ENCODE results near the gene ADORA1. TPM values are rescaled to one million over a fixed set of nuclear protein-coding genes. Genes with fewer than 3 reads are reported as not detected.

The ADORA1 gene
- polyA plus RNA-seq, 1 of the 3 experiments (the other 2 are of a cell fraction): 4.8 TPM

- 65% methylated on average over 6 of the region's 6 CpGs for WGBS (ENCODE audit: low lambda C conversion rate)
- H2AFZ ChIP-seq (ENCODE audit: low read depth): no peak overlapping the region
- no peaks in the 10 kb centered on the region for H3K79me2 ChIP-seq (ENCODE audit: insufficient read depth)
- no peaks in the 10 kb centered on the region; a peak in 1 of 4 replicates for H3K4me1 ChIP-seq (ENCODE audit: control insufficient read depth in 1 of 2, insufficient read depth in 2 of 2, low read depth in 1 of 2, low read length in 1 of 2)
- no peak for DNase-seq
- no peaks in the 10 kb centered on the region for H3F3A ChIP-seq (replicated peaks; ENCODE audit: insufficient read depth)
- no peaks in the 10 kb centered on the region for H4K20me1 ChIP-seq (ENCODE audit: insufficient read depth)
- H3K4me3 ChIP-seq (ENCODE audit: low read depth in 2 of 2, low read length in 1 of 2): no peak overlapping the region
- H3K9me3 ChIP-seq: no peaks in the 10 kb centered on the region
- CTCF ChIA-PET: interaction anchor here (1.2 to 2.2 kb wide), 2 partner anchors 55 to 122 kb away, joined by 3 to 5 read pairs; no protein-coding TSS in a partner anchor
- no peak overlapping the region for H3K27ac ChIP-seq (ENCODE audit: low read depth in 2 of 2, low read length in 1 of 2)
- POLR2A ChIA-PET: no interaction called here
- no peaks in the 10 kb centered on the region for H3K36me3 ChIP-seq (replicated peaks in 1 of 2; ENCODE audit: control insufficient read depth in 1 of 2, insufficient read depth in 2 of 2, low read length in 1 of 2)
- no peak overlapping the region for H3K9ac ChIP-seq
- TF ChIP-seq, protein P1, sequence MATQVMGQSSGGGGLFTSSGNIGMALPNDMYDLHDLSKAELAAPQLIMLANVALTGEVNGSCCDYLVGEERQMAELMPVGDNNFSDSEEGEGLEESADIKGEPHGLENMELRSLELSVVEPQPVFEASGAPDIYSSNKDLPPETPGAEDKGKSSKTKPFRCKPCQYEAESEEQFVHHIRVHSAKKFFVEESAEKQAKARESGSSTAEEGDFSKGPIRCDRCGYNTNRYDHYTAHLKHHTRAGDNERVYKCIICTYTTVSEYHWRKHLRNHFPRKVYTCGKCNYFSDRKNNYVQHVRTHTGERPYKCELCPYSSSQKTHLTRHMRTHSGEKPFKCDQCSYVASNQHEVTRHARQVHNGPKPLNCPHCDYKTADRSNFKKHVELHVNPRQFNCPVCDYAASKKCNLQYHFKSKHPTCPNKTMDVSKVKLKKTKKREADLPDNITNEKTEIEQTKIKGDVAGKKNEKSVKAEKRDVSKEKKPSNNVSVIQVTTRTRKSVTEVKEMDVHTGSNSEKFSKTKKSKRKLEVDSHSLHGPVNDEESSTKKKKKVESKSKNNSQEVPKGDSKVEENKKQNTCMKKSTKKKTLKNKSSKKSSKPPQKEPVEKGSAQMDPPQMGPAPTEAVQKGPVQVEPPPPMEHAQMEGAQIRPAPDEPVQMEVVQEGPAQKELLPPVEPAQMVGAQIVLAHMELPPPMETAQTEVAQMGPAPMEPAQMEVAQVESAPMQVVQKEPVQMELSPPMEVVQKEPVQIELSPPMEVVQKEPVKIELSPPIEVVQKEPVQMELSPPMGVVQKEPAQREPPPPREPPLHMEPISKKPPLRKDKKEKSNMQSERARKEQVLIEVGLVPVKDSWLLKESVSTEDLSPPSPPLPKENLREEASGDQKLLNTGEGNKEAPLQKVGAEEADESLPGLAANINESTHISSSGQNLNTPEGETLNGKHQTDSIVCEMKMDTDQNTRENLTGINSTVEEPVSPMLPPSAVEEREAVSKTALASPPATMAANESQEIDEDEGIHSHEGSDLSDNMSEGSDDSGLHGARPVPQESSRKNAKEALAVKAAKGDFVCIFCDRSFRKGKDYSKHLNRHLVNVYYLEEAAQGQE (IDR thresholded peaks at IDR 0.05; ENCODE audit: low read depth, low read length): no peak
- no peak for TF ChIP-seq RFX5 (IDR thresholded peaks at IDR 0.05; ENCODE audit: low read length)
- TF ChIP-seq NRF1 (IDR thresholded peaks at IDR 0.05; ENCODE audit: low read depth, low read length): no peak
- TF ChIP-seq FOSL2 (IDR thresholded peaks at IDR 0.05; ENCODE audit: borderline replicate concordance, low read depth): no peak
- no peak for TF ChIP-seq IRF3 (IDR thresholded peaks at IDR 0.05; ENCODE audit: low read depth, low read length)
- TF ChIP-seq SIN3A (IDR thresholded peaks at IDR 0.05; ENCODE audit: borderline replicate concordance, low read depth, low read length): no peak
- TF ChIP-seq SMC3 (IDR thresholded peaks at IDR 0.05; ENCODE audit: low read depth, low read length): no peak
- TF ChIP-seq FOXM1 (IDR thresholded peaks at IDR 0.05; ENCODE audit: low read depth): no peak
- no peak for TF ChIP-seq TAF1 (IDR thresholded peaks at IDR 0.05; ENCODE audit: borderline replicate concordance, low read depth, low read length)
- no peaks in the 10 kb centered on the region for H3K27me3 ChIP-seq (ENCODE audit: insufficient read depth)
- no peak overlapping the region for H3K4me2 ChIP-seq
- H3K9me2 ChIP-seq: no peaks in the 10 kb centered on the region
Observed at GRCh38 chr1:203161175-203161574, 33.6 kb downstream of the ADORA1 start.

- H3K9me2 ChIP-seq: no peaks in the 10 kb centered on the region
- H3K27ac ChIP-seq (ENCODE audit: low read depth in 2 of 2, low read length in 1 of 2): no peak overlapping the region
- no peaks in the 10 kb centered on the region for H3K9me3 ChIP-seq
- ChIA-PET POLR2A (no interaction called here), CTCF (interaction anchor here (0.9 to 2.2 kb wide), 5 partner anchors 12 to 122 kb away, joined by 3 to 8 read pairs (median 4); no protein-coding TSS in a partner anchor)
- H2AFZ ChIP-seq (ENCODE audit: low read depth): no peak overlapping the region
- H3K27me3 ChIP-seq (ENCODE audit: insufficient read depth): no peaks in the 10 kb centered on the region
- H3K36me3 ChIP-seq (replicated peaks in 1 of 2; ENCODE audit: control insufficient read depth in 1 of 2, insufficient read depth in 2 of 2, low read length in 1 of 2): no peaks in the 10 kb centered on the region
- no peak for DNase-seq
- H3K79me2 ChIP-seq (ENCODE audit: insufficient read depth): no peaks in the 10 kb centered on the region
- H3K9ac ChIP-seq: no peak overlapping the region
- H3K4me2 ChIP-seq: no peak overlapping the region
- H3K4me3 ChIP-seq (ENCODE audit: low read depth in 2 of 2, low read length in 1 of 2): no peak overlapping the region
- H3F3A ChIP-seq (replicated peaks; ENCODE audit: insufficient read depth): no peaks in the 10 kb centered on the region
- no peaks in the 10 kb centered on the region for H4K20me1 ChIP-seq (ENCODE audit: insufficient read depth)
- TF ChIP-seq RXRA (IDR thresholded peaks at IDR 0.05; ENCODE audit: borderline replicate concordance, low read depth) (no peak), ELF1 (IDR thresholded peaks at IDR 0.05) (no peak), TEAD4 (IDR thresholded peaks at IDR 0.05; ENCODE audit: borderline replicate concordance, insufficient read depth) (no peak), CHD2 (IDR thresholded peaks at IDR 0.05; ENCODE audit: low read length, partially characterized antibody) (no peak), NRF1 (IDR thresholded peaks at IDR 0.05; ENCODE audit: low read depth, low read length) (no peak)
- no peaks in the 10 kb centered on the region for H3K4me1 ChIP-seq (ENCODE audit: control insufficient read depth in 1 of 2, insufficient read depth in 2 of 2, low read depth in 1 of 2, low read length in 1 of 2)
- 88% methylated on average over 10 of the region's 11 CpGs for WGBS (ENCODE audit: low lambda C conversion rate)
Observed at GRCh38 chr1:203161703-203162102, 34.2 kb downstream of the ADORA1 start.

All from SK-N-SH (cell line).